ENCODE measurements around the gene PCDHB14. TPM values are rescaled to one million over a fixed set of nuclear protein-coding genes. Genes with fewer than 3 reads are reported as not detected.
"Not testable (repeated sequence)": the region's sequence is repeated elsewhere in the genome, so short reads cannot be mapped to it uniquely, and the experiment has no call there.

Gene PCDHB14
- polyA plus RNA-seq (ENCODE audit: insufficient read length in 4 of 4): 10 to 100 TPM in 1 of 4 donors, 1 to 10 TPM in 3; 8.1 to 11.2 (median 8.8) TPM

- DNase-seq (ENCODE audit: low read depth in 4 of 4, low spot score in 3 of 4): no peak
Measured at GRCh38 chr5:141223112-141223783, at the start of gene PCDHB14. PCDHB14 (plus strand) TSS chr5:141223343; CDS start chr5:141223506, 163 bp downstream.

GRCh38 chr5:141174291-141175104 is 48.6 kb upstream of the PCDHB14 start:
- DNase-seq (ENCODE audit: low read depth in 4 of 4, low spot score in 3 of 4): not testable (repeated sequence)

GRCh38 chr5:141175933-141176332 is 47.2 kb upstream of the PCDHB14 start:
- DNase-seq (ENCODE audit: low read depth in 4 of 4, low spot score in 3 of 4): no peak

- not testable (repeated sequence) for DNase-seq (ENCODE audit: low read depth in 4 of 4, low spot score in 3 of 4)
Measured at GRCh38 chr5:141177577-141178191, 45.5 kb upstream of the PCDHB14 start, which contains the start of gene PCDHB8. PCDHB8 (plus strand) TSS chr5:141177790; CDS start chr5:141178035, 245 bp downstream.

DNA sequence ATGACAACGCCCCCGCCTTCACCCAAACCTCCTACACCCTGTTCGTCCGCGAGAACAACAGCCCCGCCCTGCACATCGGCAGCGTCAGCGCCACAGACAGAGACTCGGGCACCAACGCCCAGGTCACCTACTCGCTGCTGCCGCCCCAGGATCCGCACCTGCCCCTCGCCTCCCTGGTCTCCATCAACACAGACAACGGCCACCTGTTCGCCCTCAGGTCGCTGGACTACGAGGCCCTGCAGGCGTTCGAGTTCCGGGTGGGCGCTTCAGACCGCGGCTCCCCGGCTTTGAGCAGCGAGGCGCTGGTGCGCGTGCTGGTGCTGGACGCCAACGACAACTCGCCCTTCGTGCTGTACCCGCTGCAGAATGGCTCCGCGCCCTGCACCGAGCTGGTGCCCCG is 43.8 kb upstream of the PCDHB14 start:
- DNase-seq (ENCODE audit: low read depth in 4 of 4, low spot score in 3 of 4): not testable (repeated sequence)

DNA sequence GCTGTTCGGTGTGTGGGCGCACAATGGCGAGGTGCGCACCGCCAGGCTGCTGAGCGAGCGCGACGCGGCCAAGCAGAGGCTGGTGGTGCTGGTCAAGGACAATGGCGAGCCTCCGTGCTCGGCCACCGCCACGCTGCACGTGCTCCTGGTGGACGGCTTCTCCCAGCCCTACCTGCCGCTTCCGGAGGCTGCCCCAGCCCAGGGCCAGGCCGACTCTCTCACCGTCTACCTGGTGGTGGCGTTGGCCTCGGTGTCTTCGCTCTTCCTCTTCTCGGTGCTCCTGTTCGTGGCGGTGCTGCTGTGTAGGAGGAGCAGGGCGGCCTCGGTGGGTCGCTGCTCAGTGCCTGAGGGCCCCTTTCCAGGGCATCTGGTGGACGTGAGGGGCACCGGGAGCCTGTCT is 43.3 kb upstream of the PCDHB14 start:
- DNase-seq (ENCODE audit: low read depth in 4 of 4, low spot score in 3 of 4): not testable (repeated sequence)

DNA sequence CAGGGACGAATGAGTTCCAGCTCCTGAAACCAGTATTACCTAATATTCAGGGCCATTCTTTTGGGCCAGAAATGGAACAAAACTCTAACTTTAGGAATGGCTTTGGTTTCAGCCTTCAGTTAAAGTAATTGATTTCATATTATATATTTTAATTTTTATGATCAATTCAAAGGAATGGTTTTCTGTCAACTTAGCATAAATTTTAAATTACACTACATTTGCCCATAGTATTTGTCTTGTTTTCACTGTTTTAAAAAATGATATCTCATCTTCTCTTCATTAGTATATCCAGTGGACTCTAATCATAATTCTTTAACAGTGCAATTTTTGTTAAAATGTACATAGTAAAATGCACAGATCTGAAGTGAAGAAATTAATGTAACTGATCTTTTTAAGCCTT is 42.8 kb upstream of the PCDHB14 start:
- DNase-seq (ENCODE audit: low read depth in 4 of 4, low spot score in 3 of 4): no peak

- no peak for DNase-seq (ENCODE audit: low read depth in 4 of 4, low spot score in 3 of 4)
Measured at GRCh38 chr5:141182248-141182647, 40.9 kb upstream of the PCDHB14 start, which contains the start of gene PCDHB16. PCDHB16 (plus strand) TSS chr5:141182387; CDS start chr5:141182560, 173 bp downstream.

DNA sequence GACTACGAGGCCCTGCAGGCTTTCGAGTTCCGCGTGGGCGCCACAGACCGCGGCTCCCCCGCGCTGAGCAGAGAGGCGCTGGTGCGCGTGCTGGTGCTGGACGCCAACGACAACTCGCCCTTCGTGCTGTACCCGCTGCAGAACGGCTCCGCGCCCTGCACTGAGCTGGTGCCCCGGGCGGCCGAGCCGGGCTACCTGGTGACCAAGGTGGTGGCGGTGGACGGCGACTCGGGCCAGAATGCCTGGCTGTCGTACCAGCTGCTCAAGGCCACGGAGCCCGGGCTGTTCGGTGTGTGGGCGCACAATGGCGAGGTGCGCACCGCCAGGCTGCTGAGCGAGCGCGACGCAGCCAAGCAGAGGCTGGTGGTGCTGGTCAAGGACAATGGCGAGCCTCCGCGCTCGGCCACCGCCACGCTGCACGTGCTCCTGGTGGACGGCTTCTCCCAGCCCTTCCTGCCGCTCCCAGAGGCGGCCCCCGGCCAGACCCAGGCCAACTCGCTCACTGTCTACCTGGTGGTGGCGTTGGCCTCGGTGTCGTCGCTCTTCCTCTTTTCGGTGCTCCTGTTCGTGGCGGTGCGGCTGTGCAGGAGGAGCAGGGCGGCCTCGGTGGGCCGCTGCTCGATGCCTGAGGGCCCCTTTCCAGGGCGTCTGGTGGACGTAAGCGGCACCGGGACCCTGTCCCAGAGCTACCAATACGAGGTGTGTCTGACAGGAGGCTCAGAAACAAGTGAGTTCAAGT is 38.9 kb upstream of the PCDHB14 start:
- not testable (repeated sequence) for DNase-seq (ENCODE audit: low read depth in 4 of 4, low spot score in 3 of 4)

DNA sequence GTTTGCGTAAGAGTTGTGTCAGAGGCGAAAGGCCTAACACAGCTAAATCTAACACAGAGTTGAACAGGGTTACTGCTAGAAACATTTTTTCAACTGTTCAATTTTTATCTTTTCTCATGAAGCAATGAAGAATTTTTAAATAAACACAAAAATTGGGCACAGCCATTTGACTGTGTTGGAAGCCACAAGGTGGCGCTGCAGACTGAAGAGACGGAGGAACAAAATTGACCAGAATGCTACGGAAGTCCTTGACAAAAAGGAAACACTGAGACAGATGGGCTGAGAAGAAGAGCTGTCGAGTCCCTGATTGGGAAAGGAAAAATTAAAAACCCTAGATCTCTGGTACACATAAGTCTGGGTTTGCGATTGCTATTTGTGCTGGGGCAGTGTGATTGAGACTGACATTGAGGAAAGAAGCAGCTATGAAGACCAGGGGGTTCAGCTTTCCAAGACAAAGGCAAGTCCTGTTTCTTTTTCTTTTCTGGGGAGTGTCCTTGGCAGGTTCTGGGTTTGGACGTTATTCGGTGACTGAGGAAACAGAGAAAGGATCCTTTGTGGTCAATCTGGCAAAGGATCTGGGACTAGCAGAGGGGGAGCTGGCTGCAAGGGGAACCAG is 36.1 kb upstream of the PCDHB14 start, which contains the start of gene PCDHB9:
Gene PCDHB9 (plus strand): TSS at position 265 of the 616 bp plus-strand sequence. CDS start 158 bp downstream, at position 423.
- no peak for DNase-seq (ENCODE audit: low read depth in 4 of 4, low spot score in 3 of 4)

DNA sequence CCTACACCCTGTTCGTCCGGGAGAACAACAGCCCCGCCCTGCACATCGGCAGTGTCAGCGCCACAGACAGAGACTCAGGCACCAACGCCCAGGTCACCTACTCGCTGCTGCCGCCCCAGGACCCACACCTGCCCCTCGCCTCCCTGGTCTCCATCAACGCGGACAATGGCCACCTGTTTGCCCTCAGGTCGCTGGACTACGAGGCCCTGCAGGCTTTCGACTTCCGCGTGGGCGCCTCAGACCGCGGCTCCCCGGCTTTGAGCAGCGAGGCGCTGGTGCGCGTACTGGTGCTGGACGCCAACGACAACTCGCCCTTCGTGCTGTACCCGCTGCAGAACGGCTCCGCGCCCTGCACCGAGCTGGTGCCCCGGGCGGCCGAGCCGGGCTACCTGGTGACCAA is 34.5 kb upstream of the PCDHB14 start:
- DNase-seq (ENCODE audit: low read depth in 4 of 4, low spot score in 3 of 4): not testable (repeated sequence)

- not testable (repeated sequence) for DNase-seq (ENCODE audit: low read depth in 4 of 4, low spot score in 3 of 4)
Measured at GRCh38 chr5:141189131-141189530, 34.0 kb upstream of the PCDHB14 start.

DNA sequence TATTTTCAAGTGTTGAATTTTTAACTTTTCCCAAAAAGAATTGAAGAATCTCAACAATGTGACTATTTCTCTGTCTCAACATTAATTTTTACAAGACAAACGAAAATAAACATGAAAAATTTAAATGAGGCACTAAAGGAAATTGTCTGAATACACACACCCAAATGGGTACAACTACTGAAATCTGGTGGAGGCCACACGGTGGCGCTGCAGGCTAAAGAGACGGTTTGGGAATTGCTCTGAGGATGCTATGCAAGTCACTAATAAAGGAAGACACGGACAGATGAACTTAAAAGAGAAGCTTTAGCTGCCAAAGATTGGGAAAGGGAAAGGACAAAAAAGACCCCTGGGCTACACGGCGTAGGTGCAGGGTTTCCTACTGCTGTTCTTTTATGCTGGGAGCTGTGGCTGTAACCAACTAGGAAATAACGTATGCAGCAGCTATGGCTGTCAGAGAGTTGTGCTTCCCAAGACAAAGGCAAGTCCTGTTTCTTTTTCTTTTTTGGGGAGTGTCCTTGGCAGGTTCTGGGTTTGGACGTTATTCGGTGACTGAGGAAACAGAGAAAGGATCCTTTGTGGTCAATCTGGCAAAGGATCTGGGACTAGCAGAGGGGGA is 30.9 kb upstream of the PCDHB14 start, which contains the start of gene PCDHB10:
Gene PCDHB10 (plus strand): TSS at position 244 of the 616 bp plus-strand sequence. CDS start 200 bp downstream, at position 444.
- DNase-seq (ENCODE audit: low read depth in 4 of 4, low spot score in 3 of 4): no peak

DNA sequence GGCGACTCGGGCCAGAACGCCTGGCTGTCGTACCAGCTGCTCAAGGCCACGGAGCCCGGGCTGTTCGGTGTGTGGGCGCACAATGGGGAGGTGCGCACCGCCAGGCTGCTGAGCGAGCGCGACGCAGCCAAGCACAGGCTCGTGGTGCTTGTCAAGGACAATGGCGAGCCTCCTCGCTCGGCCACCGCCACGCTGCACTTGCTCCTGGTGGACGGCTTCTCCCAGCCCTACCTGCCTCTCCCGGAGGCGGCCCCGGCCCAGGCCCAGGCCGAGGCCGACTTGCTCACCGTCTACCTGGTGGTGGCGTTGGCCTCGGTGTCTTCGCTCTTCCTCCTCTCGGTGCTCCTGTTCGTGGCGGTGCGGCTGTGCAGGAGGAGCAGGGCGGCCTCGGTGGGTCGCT is 28.8 kb upstream of the PCDHB14 start:
- DNase-seq (ENCODE audit: low read depth in 4 of 4, low spot score in 3 of 4): not testable (repeated sequence)

GRCh38 chr5:141196363-141196762 is 26.8 kb upstream of the PCDHB14 start:
- no peak for DNase-seq (ENCODE audit: low read depth in 4 of 4, low spot score in 3 of 4)

GRCh38 chr5:141199359-141200235 is 23.5 kb upstream of the PCDHB14 start, which contains the start of gene PCDHB11:
PCDHB11 (plus strand) TSS chr5:141199627; CDS start chr5:141199775, 148 bp downstream.
- no peak for DNase-seq (ENCODE audit: low read depth in 4 of 4, low spot score in 3 of 4)

- not testable (repeated sequence) for DNase-seq (ENCODE audit: low read depth in 4 of 4, low spot score in 3 of 4)
Measured at GRCh38 chr5:141201126-141201525, 22.0 kb upstream of the PCDHB14 start.

- DNase-seq (ENCODE audit: low read depth in 4 of 4, low spot score in 3 of 4): not testable (repeated sequence)
Measured at GRCh38 chr5:141201646-141202045, 21.5 kb upstream of the PCDHB14 start.

Data from right renal pelvis (tissue), 4 donors.